Measurements from ENCODE around the gene NMNAT2. TPM values are rescaled to one million over a fixed set of nuclear protein-coding genes. Genes with fewer than 3 reads are reported as not detected.

Gene NMNAT2
- total and polyA plus RNA-seq, 4 donors: 0.10 to 1.1 (median 0.94) TPM

DNA sequence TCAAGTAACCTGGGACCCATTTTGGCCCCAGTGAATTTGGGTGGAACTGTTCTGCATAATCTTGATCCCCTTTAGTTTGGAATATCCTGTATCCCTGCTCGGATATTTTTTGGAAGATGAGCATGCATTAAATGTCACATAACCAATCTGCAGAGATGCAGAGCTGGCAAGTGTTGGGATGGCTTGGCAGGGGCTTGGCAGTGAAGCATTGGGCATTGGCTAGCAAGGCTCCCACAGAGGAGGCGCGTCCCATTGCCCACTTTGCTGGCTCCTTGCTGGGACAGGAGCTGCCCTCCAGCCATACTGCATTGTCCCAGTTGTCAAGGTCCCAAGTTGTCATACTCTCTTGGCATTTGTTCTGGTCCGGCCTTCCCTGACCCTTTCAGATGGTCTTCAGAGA is 202.2 kb downstream of the NMNAT2 start:
- H3K36me3 ChIP-seq (ENCODE audit: control insufficient read depth in 4 of 4, insufficient read depth in 4 of 4, low read length in 4 of 4): no peaks in the 10 kb centered on the region
- DNase-seq (no peak), ATAC-seq (ENCODE audit: insufficient read depth, low FRiP score) (no peak)
- H3K27me3 ChIP-seq (ENCODE audit: control insufficient read depth in 3 of 3, insufficient read depth in 3 of 3, low read length in 2 of 3): no peaks in the 10 kb centered on the region
- H3K9me3 ChIP-seq (ENCODE audit: control insufficient read depth in 4 of 4, insufficient read depth in 3 of 4, low read length in 3 of 4): no peaks in the 10 kb centered on the region
- H3K27ac ChIP-seq (ENCODE audit: low read depth in 1 of 2, low read length in 1 of 2): no peak overlapping the region
- H3K4me1 ChIP-seq (ENCODE audit: control insufficient read depth in 5 of 5, insufficient read depth in 5 of 5, low read length in 5 of 5): peaks cover 5 to 30% (median 10%) of the 10 kb centered on the region in 5 donors
- TF ChIP-seq, protein P1, sequence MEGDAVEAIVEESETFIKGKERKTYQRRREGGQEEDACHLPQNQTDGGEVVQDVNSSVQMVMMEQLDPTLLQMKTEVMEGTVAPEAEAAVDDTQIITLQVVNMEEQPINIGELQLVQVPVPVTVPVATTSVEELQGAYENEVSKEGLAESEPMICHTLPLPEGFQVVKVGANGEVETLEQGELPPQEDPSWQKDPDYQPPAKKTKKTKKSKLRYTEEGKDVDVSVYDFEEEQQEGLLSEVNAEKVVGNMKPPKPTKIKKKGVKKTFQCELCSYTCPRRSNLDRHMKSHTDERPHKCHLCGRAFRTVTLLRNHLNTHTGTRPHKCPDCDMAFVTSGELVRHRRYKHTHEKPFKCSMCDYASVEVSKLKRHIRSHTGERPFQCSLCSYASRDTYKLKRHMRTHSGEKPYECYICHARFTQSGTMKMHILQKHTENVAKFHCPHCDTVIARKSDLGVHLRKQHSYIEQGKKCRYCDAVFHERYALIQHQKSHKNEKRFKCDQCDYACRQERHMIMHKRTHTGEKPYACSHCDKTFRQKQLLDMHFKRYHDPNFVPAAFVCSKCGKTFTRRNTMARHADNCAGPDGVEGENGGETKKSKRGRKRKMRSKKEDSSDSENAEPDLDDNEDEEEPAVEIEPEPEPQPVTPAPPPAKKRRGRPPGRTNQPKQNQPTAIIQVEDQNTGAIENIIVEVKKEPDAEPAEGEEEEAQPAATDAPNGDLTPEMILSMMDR (IDR thresholded peaks at IDR 0.05; ENCODE audit: control extremely low read depth, extremely low read depth): no peak
- whole genome bisulfite sequencing, 2 donors: 95 to 98% methylated on average over 4 of the region's 4 CpGs
- no peak overlapping the region for H3K4me3 ChIP-seq
- no peak overlapping the region for H3K9ac ChIP-seq (ENCODE audit: insufficient read depth in 1 of 2, low read length in 2 of 2)

DNA sequence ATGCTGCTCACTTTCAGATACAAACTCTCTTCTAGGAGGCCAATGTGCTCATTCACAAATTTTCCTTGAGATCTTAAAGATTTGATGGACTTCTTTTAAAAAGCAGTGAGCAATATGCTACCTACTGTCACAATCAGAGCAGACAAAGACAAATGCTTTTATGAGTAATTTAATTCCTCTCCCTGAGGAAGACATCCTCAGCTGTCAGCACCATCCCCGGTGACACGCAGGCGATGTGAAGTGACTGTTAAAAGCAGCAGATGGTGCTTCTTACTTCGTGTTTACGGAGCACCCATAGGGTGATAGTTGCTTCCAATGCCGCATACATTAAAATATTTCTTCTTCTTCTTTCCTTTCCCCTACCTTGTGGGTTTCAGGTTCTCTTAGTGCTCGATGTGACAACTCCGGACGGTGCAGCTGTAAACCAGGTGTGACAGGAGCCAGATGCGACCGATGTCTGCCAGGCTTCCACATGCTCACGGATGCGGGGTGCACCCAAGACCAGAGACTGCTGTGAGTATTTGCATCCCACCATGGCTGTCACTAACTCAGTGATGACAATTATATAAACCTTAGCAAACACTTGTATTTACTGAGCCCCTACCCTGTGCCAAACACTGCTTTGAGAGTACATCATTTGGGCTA is 203.0 kb downstream of the NMNAT2 start:
- Histone ChIP-seq H3K4me3 (no peak overlapping the region), H3K9ac (ENCODE audit: insufficient read depth in 1 of 2, low read length in 2 of 2) (no peak overlapping the region), H3K27ac (ENCODE audit: low read depth in 1 of 2, low read length in 1 of 2) (no peak overlapping the region), H3K4me1 (ENCODE audit: control insufficient read depth in 5 of 5, insufficient read depth in 5 of 5, low read length in 5 of 5) (peaks cover 5 to 30% (median 10%) of the 10 kb centered on the region in 5 donors), H3K36me3 (ENCODE audit: control insufficient read depth in 4 of 4, insufficient read depth in 4 of 4, low read length in 4 of 4) (no peaks in the 10 kb centered on the region), H3K27me3 (ENCODE audit: control insufficient read depth in 3 of 3, insufficient read depth in 3 of 3, low read length in 2 of 3) (no peaks in the 10 kb centered on the region), H3K9me3 (ENCODE audit: control insufficient read depth in 4 of 4, insufficient read depth in 3 of 4, low read length in 3 of 4) (no peaks in the 10 kb centered on the region)
- TF ChIP-seq, protein P1 (IDR thresholded peaks at IDR 0.05; ENCODE audit: control extremely low read depth, extremely low read depth): no peak
- 83 to 89% methylated on average over 13 of the region's 13 CpGs for WGBS, 2 donors
- DNase-seq (no peak), ATAC-seq (ENCODE audit: insufficient read depth, low FRiP score) (no peak)

DNA sequence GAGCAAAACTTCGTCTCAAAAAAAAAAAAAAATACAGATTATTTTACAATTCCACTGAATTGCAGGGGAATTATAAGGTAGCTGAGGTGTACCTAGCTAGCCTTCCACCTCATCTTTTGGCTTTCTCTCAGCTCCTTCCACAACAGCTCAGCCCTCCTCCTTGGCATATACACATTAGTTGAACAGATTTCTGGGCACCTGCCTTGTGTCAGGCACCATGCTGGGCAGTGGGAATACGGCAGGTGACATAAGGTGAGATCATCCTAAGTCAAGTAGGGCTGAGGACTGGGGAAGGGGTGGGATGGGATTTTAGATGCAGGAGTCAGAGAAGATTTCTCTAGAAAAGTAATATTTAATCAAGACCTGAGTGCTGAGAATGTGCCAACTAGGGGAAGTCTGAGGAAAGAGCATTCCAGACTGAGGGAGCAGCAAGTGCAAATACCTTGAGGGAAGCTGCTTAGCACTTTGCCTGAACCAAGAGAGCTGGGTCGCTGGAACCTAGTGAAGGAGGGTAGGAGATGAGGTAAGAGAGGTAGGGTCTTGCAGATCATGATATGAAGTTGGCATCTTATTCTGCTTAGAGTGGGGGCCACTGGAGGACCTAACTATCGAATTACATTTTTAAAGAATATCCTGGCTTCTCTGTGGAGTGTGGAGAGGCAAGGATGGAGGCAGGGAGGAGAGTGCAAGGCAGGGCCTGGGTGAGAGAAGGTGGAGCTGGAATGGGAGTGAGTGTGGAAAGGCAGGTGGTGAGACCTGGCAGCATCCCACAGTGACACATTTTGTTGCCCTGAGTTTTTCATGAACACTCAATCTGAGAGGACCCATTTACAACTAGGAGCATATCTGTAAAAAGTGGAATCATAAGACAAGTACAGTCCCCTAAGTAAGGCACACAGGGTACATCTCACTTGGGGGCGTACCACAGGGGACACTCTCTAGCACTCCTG is 203.9 kb downstream of the NMNAT2 start:
- Histone ChIP-seq H3K9me3 (ENCODE audit: control insufficient read depth in 4 of 4, insufficient read depth in 3 of 4, low read length in 3 of 4) (no peaks in the 10 kb centered on the region), H3K4me3 (no peak overlapping the region), H3K36me3 (ENCODE audit: control insufficient read depth in 4 of 4, insufficient read depth in 4 of 4, low read length in 4 of 4) (no peaks in the 10 kb centered on the region), H3K27me3 (ENCODE audit: control insufficient read depth in 3 of 3, insufficient read depth in 3 of 3, low read length in 2 of 3) (no peaks in the 10 kb centered on the region), H3K4me1 (ENCODE audit: control insufficient read depth in 5 of 5, insufficient read depth in 5 of 5, low read length in 5 of 5) (peaks cover 5 to 29% (median 10%) of the 10 kb centered on the region in 5 donors), H3K27ac (ENCODE audit: low read depth in 1 of 2, low read length in 1 of 2) (peak overlapping the region in 1 of 2 donors; percentile 44), H3K9ac (ENCODE audit: insufficient read depth in 1 of 2, low read length in 2 of 2) (no peak overlapping the region)
- 80 to 88% methylated on average over 5 of the region's 5 CpGs for WGBS, 2 donors
- TF ChIP-seq, protein P1 (IDR thresholded peaks at IDR 0.05; ENCODE audit: control extremely low read depth, extremely low read depth): no peak
- ATAC-seq (ENCODE audit: insufficient read depth, low FRiP score) (no peak), DNase-seq (peak in 2 of 3 donors; percentile 28 to 61)

All from lung (tissue), 12 donors.